D721Med (cell line): Measurements from ENCODE around the gene RFPL2.

ENCODE experiments used
- DNase-seq: peaks from one replicate; pipeline ENCODE4 v3.0.0; 2011; ENCODE audit warnings: low spot score; ENCODE audit not compliant: insufficient read length
- FAIRE-seq: peaks from 2 replicates; lab custom pipeline; 2011; peaks lifted over from hg19 to GRCh38; lab: Jason Lieb, UNC
- TF ChIP-seq, protein P1 (sequence below): IDR thresholded peaks from 2 replicates; pipeline ENCODE4 v1.5.1; 2012; ENCODE audit warnings: mild to moderate bottlenecking, control low read depth; ENCODE audit not compliant: insufficient read depth; ENCODE audit errors: missing control alignments

Gene RFPL2

DNA sequence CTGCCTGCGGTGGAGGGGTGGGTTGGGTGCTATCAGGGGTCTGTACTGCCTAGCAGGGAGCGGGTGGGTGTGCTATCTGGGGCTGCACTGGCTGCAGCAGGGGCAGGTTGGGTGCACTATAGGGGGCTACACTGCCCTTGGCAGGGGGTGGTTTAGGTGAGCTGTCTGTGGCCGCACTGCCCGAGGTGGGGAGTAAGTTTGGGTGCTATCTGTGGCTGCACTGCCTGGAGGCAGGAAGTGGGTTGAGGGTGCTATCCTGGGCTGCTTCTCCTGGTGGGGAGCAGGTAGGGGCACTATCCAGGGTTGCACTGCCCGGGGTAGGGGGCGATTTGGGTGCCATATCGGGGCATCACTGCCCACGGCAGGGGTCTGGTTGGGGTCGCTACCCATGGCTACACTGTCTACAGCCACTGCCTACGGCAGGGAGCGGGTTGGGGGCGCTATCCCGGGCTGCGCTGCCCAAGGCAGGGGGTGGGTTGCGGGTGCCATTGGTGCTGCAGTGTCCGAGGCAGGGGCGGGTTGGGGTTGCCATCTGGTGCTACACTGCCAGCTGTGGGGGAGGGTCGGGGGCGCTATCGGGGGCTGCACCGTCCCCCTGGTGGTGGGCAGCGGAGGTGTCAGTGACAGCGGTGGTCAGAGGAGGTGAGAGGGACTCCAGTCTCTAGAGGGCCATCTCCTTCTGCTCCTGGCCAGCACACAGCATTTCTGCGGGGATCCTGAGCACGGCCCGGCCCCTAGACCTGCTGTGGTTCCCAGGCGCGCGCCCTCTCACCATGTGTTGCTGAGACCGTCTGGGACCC lies 1.3 kb upstream of the RFPL2 start:
- DNase-seq = no peak
- no peak for FAIRE-seq
- TF ChIP-seq, protein P1, sequence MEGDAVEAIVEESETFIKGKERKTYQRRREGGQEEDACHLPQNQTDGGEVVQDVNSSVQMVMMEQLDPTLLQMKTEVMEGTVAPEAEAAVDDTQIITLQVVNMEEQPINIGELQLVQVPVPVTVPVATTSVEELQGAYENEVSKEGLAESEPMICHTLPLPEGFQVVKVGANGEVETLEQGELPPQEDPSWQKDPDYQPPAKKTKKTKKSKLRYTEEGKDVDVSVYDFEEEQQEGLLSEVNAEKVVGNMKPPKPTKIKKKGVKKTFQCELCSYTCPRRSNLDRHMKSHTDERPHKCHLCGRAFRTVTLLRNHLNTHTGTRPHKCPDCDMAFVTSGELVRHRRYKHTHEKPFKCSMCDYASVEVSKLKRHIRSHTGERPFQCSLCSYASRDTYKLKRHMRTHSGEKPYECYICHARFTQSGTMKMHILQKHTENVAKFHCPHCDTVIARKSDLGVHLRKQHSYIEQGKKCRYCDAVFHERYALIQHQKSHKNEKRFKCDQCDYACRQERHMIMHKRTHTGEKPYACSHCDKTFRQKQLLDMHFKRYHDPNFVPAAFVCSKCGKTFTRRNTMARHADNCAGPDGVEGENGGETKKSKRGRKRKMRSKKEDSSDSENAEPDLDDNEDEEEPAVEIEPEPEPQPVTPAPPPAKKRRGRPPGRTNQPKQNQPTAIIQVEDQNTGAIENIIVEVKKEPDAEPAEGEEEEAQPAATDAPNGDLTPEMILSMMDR = peak; percentile 11

DNA sequence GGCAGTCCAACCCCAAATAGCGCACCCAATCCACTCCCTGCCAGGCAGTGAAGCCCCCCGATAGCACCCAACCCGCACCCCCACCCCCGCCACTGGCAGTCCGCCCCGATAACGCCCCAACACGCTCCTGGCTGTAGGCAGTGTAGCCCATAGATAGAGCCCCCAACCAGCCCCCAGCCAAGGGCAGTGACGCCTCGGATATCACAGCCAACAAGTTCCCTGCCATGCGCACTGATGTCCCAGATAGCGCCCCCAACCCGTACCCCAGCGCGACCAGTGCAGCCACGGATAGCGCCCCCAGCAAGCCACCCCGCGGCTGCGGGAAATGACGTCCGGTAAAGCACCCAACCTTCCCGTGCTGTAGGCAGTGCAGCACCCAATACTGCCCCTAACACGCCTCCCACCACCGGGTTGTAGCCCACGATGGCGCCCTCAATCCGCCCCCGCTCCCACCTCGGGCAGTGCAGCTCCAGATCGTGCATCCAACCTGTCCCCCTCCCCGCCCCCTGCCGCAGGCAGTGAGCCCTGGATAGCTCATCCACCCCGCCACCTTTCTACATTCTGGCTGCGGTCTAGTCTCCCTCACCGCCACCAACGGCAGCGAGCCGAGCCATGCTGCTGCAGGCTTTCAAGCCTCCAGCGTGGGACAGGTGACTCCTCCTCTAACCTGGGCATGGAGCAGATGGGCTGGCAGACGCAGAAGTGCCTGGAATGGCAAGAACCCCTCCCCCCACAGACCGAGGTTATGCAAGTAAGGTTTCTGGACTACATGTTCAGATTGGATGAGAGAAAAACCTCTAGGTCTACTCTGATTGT lies 625 bp downstream of the RFPL2 start:
- TF ChIP-seq, protein P1 = peak; percentile 19
- no peak for DNase-seq
- no peak for FAIRE-seq

DNA sequence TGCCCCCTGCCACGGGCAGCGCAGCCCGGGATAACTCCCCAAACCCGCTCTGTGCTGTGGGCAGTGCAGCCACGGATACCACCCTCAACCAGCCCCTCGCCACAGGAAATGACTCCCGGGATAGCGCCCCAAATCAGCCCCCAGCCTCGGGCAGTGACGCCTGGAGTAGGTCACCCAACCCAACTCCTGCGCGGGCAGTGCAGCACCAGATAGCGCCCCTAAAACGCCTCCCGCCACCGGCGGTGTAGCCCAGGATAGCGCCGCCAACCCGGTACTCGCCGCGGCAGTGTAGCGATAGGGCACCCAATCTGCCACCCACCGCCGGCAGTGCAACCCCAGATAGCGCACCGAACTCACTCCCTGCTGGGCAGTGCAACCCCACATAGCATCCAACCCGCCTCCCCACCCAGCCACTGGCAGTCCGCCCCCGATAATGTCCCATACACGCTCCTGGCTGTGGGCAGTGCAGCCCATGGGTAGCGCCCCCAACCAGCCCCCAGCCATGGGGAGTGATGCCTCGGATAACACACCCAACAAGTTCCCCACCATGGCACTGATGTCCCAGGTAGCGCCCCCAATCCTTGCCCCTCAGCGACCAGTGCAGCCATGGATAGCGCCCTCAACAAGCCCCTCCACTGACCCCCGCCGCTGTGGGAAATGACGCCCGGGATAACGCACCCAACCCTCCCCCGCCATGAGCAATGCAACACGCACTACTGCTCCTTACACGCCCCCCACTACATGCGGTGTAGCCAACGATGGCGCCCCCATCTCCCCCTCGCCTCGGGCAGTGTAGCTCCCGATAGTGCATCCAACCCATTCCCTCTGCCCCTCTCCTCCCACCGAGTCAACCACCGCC lies 1.5 kb downstream of the RFPL2 start:
- TF ChIP-seq, protein P1 = no peak
- no peak for FAIRE-seq
- DNase-seq = no peak

DNA sequence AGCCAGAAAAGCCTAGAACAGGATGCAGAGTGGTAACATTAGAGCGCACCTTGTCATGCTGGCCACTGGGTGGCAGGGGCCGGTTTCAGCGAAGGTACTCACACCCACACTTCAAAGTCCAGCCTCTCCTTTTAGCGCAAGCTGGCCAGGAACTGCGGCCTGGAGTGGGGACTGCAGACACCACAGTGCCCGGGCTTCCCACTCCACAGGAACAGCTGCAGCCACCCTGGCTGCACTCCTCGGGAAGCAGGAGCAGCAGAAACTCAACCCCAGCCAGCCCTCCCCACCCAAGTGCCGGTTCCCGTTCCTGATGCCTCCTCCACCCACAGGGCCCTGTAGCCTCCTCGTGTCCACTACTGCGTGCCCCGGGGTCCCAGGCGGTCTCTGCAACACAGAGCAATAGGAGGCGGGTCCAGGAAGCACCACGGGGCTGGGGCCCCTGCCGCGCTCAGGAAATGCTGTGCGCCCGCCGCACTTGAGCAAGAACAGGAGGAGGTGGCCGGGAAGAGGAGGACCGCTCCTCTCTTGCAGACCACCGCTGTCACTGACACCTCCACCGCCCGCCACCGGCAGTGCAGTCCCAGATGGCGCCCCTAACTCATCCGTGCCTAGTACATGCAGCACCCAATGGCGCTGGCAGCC lies 2.2 kb downstream of the RFPL2 start:
- FAIRE-seq = no peak
- TF ChIP-seq, protein P1 = peak; percentile 45

GRCh38 chr22:32202161-32202538 lies 2.7 kb downstream of the RFPL2 start:
- TF ChIP-seq, protein P1 = no peak
- FAIRE-seq (no peak), DNase-seq (no peak)

More for the DNA sequence above, 2.2 kb downstream of the RFPL2 start:
- no peak for DNase-seq

GRCh38 chr22:32200752-32201151 lies 4.1 kb downstream of the RFPL2 start:
- no peak for FAIRE-seq
- TF ChIP-seq, protein P1 = no peak
- no peak for DNase-seq
